Glutamatergic neuron (in vitro differentiated cells): Measurements from ENCODE around the gene AMELY. TPM values are rescaled to one million over a fixed set of nuclear protein-coding genes. Genes with fewer than 3 reads are reported as not detected.
"Not testable (repeated sequence)": the region's sequence is repeated elsewhere in the genome, so short reads cannot be mapped to it uniquely, and the experiment has no call there.

Experiments
- DNase-seq: peaks from one replicate; pipeline ENCODE4 v3.0.0; 2022
- H3K27ac Mint-ChIP-seq: one replicate; pipeline ENCODE4 v1.8.0; 2020; ENCODE audit warnings: mild to moderate bottlenecking, mixed read lengths, inconsistent platforms; ENCODE audit not compliant: unreplicated experiment
- H3K27me3 Mint-ChIP-seq: one replicate; pipeline ENCODE4 v1.8.0; 2020; ENCODE audit warnings: mild to moderate bottlenecking, moderate library complexity, mixed read lengths, inconsistent platforms; ENCODE audit not compliant: unreplicated experiment
- H3K36me3 Mint-ChIP-seq: one replicate; pipeline ENCODE4 v1.8.0; 2020; ENCODE audit warnings: mild to moderate bottlenecking, mixed read lengths, inconsistent platforms; ENCODE audit not compliant: unreplicated experiment
- H3K4me1 Mint-ChIP-seq: one replicate; pipeline ENCODE4 v1.8.0; 2020; ENCODE audit warnings: mild to moderate bottlenecking, low read depth, mixed read lengths, inconsistent platforms; ENCODE audit not compliant: unreplicated experiment
- H3K4me3 Mint-ChIP-seq: one replicate; pipeline ENCODE4 v1.8.0; 2020; ENCODE audit warnings: mild to moderate bottlenecking, mixed read lengths, inconsistent platforms; ENCODE audit not compliant: unreplicated experiment
- H3K9me3 Mint-ChIP-seq: one replicate; pipeline ENCODE4 v1.8.0; 2020; ENCODE audit warnings: mild to moderate bottlenecking, moderate library complexity, mixed read lengths, inconsistent platforms; ENCODE audit not compliant: unreplicated experiment
- total RNA-seq: library from RNA; stranded (reverse); fragmentation: NEBNext Ultra II Directional; extraction: Animal tissue kit (Norgen Biotek cat#: 25700); gene quantifications from one replicate; pipeline ENCODE4 v1.2.1, GENCODE V29; 2021; ENCODE audit not compliant: unreplicated experiment
- TF ChIP-seq, protein P1 (sequence below): fragments of 200-600 bp; sonication (generic); IDR thresholded peaks from one replicate; pipeline ENCODE4 v1.5.0; 2021; ENCODE audit not compliant: partially characterized antibody, unreplicated experiment

Gene AMELY
- total RNA-seq, 1 donor from 2014 or later, result not detected

DNA sequence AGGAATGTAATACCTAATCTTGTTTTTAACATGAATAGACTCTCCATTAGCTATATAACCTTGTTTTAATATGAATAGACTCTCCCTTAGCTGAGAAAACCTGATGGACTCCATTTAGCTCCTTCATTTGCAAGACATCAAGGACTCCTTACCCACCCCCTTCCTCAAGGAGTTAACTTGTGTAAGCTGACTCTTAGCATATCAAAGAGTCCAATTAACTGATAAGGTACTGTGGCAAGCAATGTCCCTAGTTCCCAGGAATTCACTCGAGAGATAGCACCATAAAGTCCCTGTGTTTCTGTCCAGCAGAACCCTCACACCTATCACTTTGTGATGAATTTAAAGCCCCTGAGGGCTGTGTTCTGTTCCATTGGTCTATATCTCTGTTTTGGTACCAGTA, 16.3 kb downstream of the AMELY start:
- H3K9me3 Mint-ChIP-seq, result no peaks in the 10 kb centered on the region
- no peak overlapping the region for H3K27ac Mint-ChIP-seq
- DNase-seq, result no peak
- H3K4me1 Mint-ChIP-seq, result no peaks in the 10 kb centered on the region
- H3K4me3 Mint-ChIP-seq, result no peak overlapping the region
- H3K36me3 Mint-ChIP-seq, result no peaks in the 10 kb centered on the region
- H3K27me3 Mint-ChIP-seq, result no peaks in the 10 kb centered on the region
- TF ChIP-seq, protein P1, sequence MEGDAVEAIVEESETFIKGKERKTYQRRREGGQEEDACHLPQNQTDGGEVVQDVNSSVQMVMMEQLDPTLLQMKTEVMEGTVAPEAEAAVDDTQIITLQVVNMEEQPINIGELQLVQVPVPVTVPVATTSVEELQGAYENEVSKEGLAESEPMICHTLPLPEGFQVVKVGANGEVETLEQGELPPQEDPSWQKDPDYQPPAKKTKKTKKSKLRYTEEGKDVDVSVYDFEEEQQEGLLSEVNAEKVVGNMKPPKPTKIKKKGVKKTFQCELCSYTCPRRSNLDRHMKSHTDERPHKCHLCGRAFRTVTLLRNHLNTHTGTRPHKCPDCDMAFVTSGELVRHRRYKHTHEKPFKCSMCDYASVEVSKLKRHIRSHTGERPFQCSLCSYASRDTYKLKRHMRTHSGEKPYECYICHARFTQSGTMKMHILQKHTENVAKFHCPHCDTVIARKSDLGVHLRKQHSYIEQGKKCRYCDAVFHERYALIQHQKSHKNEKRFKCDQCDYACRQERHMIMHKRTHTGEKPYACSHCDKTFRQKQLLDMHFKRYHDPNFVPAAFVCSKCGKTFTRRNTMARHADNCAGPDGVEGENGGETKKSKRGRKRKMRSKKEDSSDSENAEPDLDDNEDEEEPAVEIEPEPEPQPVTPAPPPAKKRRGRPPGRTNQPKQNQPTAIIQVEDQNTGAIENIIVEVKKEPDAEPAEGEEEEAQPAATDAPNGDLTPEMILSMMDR, result no peak

- Mint-ChIP-seq H3K36me3 (no peaks in the 10 kb centered on the region), H3K4me3 (no peak overlapping the region), H3K4me1 (no peaks in the 10 kb centered on the region), H3K27ac (no peak overlapping the region), H3K27me3 (no peaks in the 10 kb centered on the region), H3K9me3 (no peaks in the 10 kb centered on the region)
- TF ChIP-seq, protein P1, result no peak
- no peak for DNase-seq
These were observed 17.1 kb downstream of the AMELY start for GRCh38 chrY:6894496-6894895.

DNA sequence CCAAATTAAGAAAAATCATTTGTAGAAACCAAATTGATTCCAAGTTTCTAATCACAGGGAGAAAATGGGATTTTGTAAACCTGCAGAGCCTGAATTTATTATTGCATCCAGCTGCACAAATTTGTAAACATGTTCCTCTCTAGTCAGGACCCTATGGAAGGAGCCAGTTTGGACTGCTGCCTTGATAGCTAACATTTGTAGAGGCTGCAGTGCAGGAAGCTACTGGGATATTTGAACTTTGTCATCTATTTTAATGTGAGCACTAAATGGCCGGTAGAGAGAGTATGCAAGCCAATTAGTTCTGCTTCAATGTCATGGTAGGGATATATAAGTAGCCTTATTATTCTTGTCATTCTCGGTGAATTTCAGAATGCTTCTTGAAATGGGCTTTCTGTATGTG, 62.2 kb downstream of the AMELY start:
- peaks cover 4% of the 10 kb centered on the region for H3K27me3 Mint-ChIP-seq
- H3K4me3 Mint-ChIP-seq, result no peak overlapping the region
- no peaks in the 10 kb centered on the region for H3K4me1 Mint-ChIP-seq
- no peak for DNase-seq
- no peak overlapping the region for H3K27ac Mint-ChIP-seq
- H3K36me3 Mint-ChIP-seq, result no peaks in the 10 kb centered on the region
- no peaks in the 10 kb centered on the region for H3K9me3 Mint-ChIP-seq
- TF ChIP-seq, protein P1, result no peak

DNA sequence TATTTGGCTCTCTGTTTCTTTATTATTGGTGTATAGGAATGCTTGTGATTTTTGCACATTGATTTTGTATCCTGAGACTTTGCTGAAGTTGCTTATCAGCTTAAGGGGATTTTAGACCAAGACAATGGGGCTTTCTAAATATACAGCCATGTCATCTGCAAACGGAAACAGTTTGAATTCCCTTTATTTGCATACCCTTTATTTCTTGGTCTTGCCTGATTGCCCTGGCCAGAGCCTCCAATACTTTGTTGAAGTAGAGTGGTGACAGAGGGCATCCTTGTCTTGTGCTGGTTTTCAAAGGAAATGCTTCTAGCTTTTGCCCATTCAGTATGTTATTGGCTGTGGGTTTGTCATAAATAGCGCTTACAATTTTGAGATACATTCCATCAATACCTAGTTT, 68.9 kb downstream of the AMELY start:
- DNase-seq, H3K27me3 Mint-ChIP-seq, H3K9me3 Mint-ChIP-seq, H3K4me3 Mint-ChIP-seq, H3K27ac Mint-ChIP-seq, H3K36me3 Mint-ChIP-seq, H3K4me1 Mint-ChIP-seq: not testable (repeated sequence)

Other genes with a start within 250 kb of the AMELY start
- not detected for gene TBL1Y, start 1.1 kb downstream of the AMELY start, total RNA-seq